HFFc6 (cell line): Measurements from ENCODE around the gene MEX3D. TPM values are rescaled to one million over a fixed set of nuclear protein-coding genes. Genes with fewer than 3 reads are reported as not detected.

Source experiments
- DNase-seq: peaks from one replicate; pipeline ENCODE4 v3.0.0-alpha.2; 2018
- H3K27ac Mint-ChIP-seq: 2 replicates; pipeline ENCODE4 v1.8.0; 2020; ENCODE audit warnings: mild to moderate bottlenecking, mixed read lengths
- H3K27me3 Mint-ChIP-seq: 2 replicates; pipeline ENCODE4 v1.8.0; 2021; ENCODE audit warnings: mild to moderate bottlenecking, moderate library complexity, mixed read lengths; ENCODE audit not compliant: insufficient read depth
- H3K36me3 Mint-ChIP-seq: 2 replicates; pipeline ENCODE4 v1.8.0; 2021; ENCODE audit warnings: low read depth, mixed read lengths
- H3K4me1 Mint-ChIP-seq: 2 replicates; pipeline ENCODE4 v1.8.0; 2020; ENCODE audit warnings: low read depth, mixed read lengths
- H3K4me3 Mint-ChIP-seq: 2 replicates; pipeline ENCODE4 v1.8.0; 2020; ENCODE audit warnings: mild to moderate bottlenecking, moderate library complexity, mixed read lengths
- H3K9me3 Mint-ChIP-seq: 2 replicates; pipeline ENCODE4 v1.8.0; 2020; ENCODE audit warnings: mild to moderate bottlenecking, mixed read lengths
- total RNA-seq, 6 experiments: library from RNA; stranded (reverse); fragmentation: NEBNext Ultra II Directional; extraction: Animal tissue kit (Norgen Biotek cat#: 25700); gene quantifications; 2 replicates in 1 of 6; 3 replicates in 5 of 6; pipeline ENCODE4 v1.2.3, GENCODE V29; 2021
- TF ChIP-seq, protein P1 (sequence below): fragments of 200-600 bp; sonication (generic); IDR thresholded peaks from 2 replicates; pipeline ENCODE4 v1.5.0; 2021; ENCODE audit warnings: antibody characterized with exemption, mild to moderate bottlenecking

Gene MEX3D
- total RNA-seq, 6 experiments from 2014 or later: 28.6 to 36.7 (median 31.4) TPM

- Mint-ChIP-seq H3K9me3 (no peaks in the 10 kb centered on the region), H3K4me3 (no peak overlapping the region), H3K36me3 (peaks cover 5% of the 10 kb centered on the region; the same call in 1 of the 2 replicates), H3K4me1 (peaks cover 13% of the 10 kb centered on the region; the same call in 1 of the 2 replicates), H3K27me3 (no peaks in the 10 kb centered on the region; the same call in 1 of the 2 replicates), H3K27ac (no peak overlapping the region)
- TF ChIP-seq, protein P1, sequence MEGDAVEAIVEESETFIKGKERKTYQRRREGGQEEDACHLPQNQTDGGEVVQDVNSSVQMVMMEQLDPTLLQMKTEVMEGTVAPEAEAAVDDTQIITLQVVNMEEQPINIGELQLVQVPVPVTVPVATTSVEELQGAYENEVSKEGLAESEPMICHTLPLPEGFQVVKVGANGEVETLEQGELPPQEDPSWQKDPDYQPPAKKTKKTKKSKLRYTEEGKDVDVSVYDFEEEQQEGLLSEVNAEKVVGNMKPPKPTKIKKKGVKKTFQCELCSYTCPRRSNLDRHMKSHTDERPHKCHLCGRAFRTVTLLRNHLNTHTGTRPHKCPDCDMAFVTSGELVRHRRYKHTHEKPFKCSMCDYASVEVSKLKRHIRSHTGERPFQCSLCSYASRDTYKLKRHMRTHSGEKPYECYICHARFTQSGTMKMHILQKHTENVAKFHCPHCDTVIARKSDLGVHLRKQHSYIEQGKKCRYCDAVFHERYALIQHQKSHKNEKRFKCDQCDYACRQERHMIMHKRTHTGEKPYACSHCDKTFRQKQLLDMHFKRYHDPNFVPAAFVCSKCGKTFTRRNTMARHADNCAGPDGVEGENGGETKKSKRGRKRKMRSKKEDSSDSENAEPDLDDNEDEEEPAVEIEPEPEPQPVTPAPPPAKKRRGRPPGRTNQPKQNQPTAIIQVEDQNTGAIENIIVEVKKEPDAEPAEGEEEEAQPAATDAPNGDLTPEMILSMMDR: no peak
- no peak for DNase-seq
Observed at GRCh38 chr19:1613146-1613545, 45.0 kb upstream of the MEX3D start.

- no peak overlapping the region for H3K4me3 Mint-ChIP-seq
- H3K27me3 Mint-ChIP-seq: no peaks in the 10 kb centered on the region; the same call in 1 of the 2 replicates
- TF ChIP-seq, protein P1: no peak
- H3K36me3 Mint-ChIP-seq: peaks cover 5% of the 10 kb centered on the region; the same call in 1 of the 2 replicates
- no peaks in the 10 kb centered on the region for H3K9me3 Mint-ChIP-seq
- H3K27ac Mint-ChIP-seq: no peak overlapping the region
- DNase-seq: no peak
- H3K4me1 Mint-ChIP-seq: peaks cover 13% of the 10 kb centered on the region; the same call in 1 of the 2 replicates
Observed at GRCh38 chr19:1612114-1613086, 44.3 kb upstream of the MEX3D start.

DNA sequence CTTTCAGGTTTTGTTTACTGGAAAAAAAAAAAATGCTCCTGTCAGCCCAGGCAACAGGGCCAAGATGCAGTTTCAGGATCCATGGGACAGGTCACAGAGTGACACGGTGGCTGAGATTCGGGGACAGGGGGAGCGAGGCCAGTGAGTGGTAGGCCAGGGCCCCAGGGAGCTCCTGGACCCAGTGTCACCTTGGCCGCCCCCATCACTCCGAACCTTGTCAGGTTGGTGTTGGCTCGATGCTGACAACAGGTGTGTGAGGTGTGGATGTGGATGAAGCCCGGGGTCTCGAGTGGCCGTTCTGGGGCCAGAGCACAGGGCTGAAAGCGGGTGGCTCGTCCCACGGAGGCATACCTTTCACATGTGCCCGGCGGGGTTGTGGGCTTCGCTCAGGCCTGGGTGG lies 43.2 kb upstream of the MEX3D start:
- DNase-seq: no peak
- H3K36me3 Mint-ChIP-seq: peaks cover 5% of the 10 kb centered on the region; the same call in 1 of the 2 replicates
- H3K9me3 Mint-ChIP-seq: no peaks in the 10 kb centered on the region
- H3K4me1 Mint-ChIP-seq: peaks cover 13% of the 10 kb centered on the region; the same call in 1 of the 2 replicates
- H3K27me3 Mint-ChIP-seq: peaks cover 3% of the 10 kb centered on the region
- H3K4me3 Mint-ChIP-seq: no peak overlapping the region
- H3K27ac Mint-ChIP-seq: no peak overlapping the region
- TF ChIP-seq, protein P1: no peak

GRCh38 chr19:1610579-1610978 lies 42.5 kb upstream of the MEX3D start:
- H3K36me3 Mint-ChIP-seq: peaks cover under 1% of the 10 kb centered on the region; the same call in 1 of the 2 replicates
- no peak overlapping the region for H3K4me3 Mint-ChIP-seq

GRCh38 chr19:1609680-1610474 lies 41.8 kb upstream of the MEX3D start:
- Mint-ChIP-seq H3K27ac (no peak overlapping the region), H3K27me3 (peaks cover 3% of the 10 kb centered on the region), H3K4me1 (peaks cover 19% of the 10 kb centered on the region), H3K9me3 (no peaks in the 10 kb centered on the region), H3K4me3 (no peak overlapping the region), H3K36me3 (no peaks in the 10 kb centered on the region)
- no peak for DNase-seq
- TF ChIP-seq, protein P1: no peak

More at GRCh38 chr19:1610579-1610978, 42.5 kb upstream of the MEX3D start:
- TF ChIP-seq, protein P1: no peak
- Mint-ChIP-seq H3K27me3 (peaks cover 3% of the 10 kb centered on the region), H3K9me3 (no peaks in the 10 kb centered on the region), H3K4me1 (peaks cover 19% of the 10 kb centered on the region), H3K27ac (no peak overlapping the region)
- no peak for DNase-seq
